Hepatocyte (in vitro differentiated cells): ENCODE data around the gene DDTL. TPM values are rescaled to one million over a fixed set of nuclear protein-coding genes. Genes with fewer than 3 reads are reported as not detected.

Experiments used
- DNase-seq: peaks from one replicate; pipeline ENCODE4 v3.0.0-alpha.2; 2016; ENCODE audit warnings: low spot score
- H2AFZ ChIP-seq: fragments of 200-600 bp; sonication (generic); 2 replicates; pipeline ENCODE4 v1.6.0; 2016; ENCODE audit warnings: antibody characterized with exemption, mild to moderate bottlenecking
- H3K27ac ChIP-seq: fragments of 200-600 bp; sonication (generic); 2 replicates; pipeline ENCODE4 v1.5.1; 2016; ENCODE audit warnings: mild to moderate bottlenecking
- H3K27me3 ChIP-seq: fragments of 200-600 bp; sonication (generic); 2 replicates; pipeline ENCODE4 v1.6.1; 2016
- H3K36me3 ChIP-seq: fragments of 200-600 bp; sonication (generic); replicated peaks from 2 replicates; pipeline ENCODE4 v1.5.1; 2016; ENCODE audit warnings: low read depth; ENCODE audit not compliant: insufficient read depth
- H3K4me1 ChIP-seq: fragments of 200-600 bp; sonication (generic); 2 replicates; pipeline ENCODE4 v1.5.1; 2016; ENCODE audit warnings: mild to moderate bottlenecking, moderate library complexity; ENCODE audit not compliant: insufficient read depth
- H3K4me2 ChIP-seq: fragments of 200-600 bp; sonication (generic); 2 replicates; pipeline ENCODE4 v1.6.0; 2016
- H3K4me3 ChIP-seq: fragments of 200-600 bp; sonication (generic); 2 replicates; pipeline ENCODE4 v1.5.1; 2016; ENCODE audit warnings: mild to moderate bottlenecking
- H3K79me2 ChIP-seq: fragments of 200-600 bp; sonication (generic); 2 replicates; pipeline ENCODE4 v1.6.0; 2017; ENCODE audit warnings: mild to moderate bottlenecking
- H3K9me2 ChIP-seq: fragments of 200-600 bp; sonication (generic); replicated peaks from 2 replicates; pipeline ENCODE4 v1.6.0; 2017; ENCODE audit warnings: mild to moderate bottlenecking; ENCODE audit not compliant: insufficient read depth
- H3K9me3 ChIP-seq: fragments of 200-600 bp; sonication (generic); 2 replicates; pipeline ENCODE4 v1.5.1; 2016; ENCODE audit warnings: low read depth, mild to moderate bottlenecking
- H4K20me1 ChIP-seq: fragments of 200-600 bp; sonication (generic); 2 replicates; pipeline ENCODE4 v1.6.0; 2016; ENCODE audit warnings: mild to moderate bottlenecking; ENCODE audit not compliant: insufficient read depth, poor library complexity, severe bottlenecking
- CTCF ChIP-seq: fragments of 200-600 bp; sonication (generic); IDR thresholded peaks from 2 replicates; pipeline ENCODE4 v1.5.1; 2016; ENCODE audit warnings: antibody characterized with exemption, mild to moderate bottlenecking; ENCODE audit not compliant: poor library complexity
- EZH2 ChIP-seq: fragments of 200-600 bp; sonication (generic); IDR thresholded peaks from 2 replicates; pipeline ENCODE4 v1.6.1; 2016; ENCODE audit warnings: antibody characterized with exemption, mild to moderate bottlenecking, borderline replicate concordance
- EZH2phosphoT487 ChIP-seq: fragments of 200-600 bp; sonication (generic); IDR thresholded peaks from one replicate; pipeline ENCODE4 v1.6.1; 2018; ENCODE audit warnings: antibody characterized with exemption, mild to moderate bottlenecking, low read depth, moderate library complexity; ENCODE audit not compliant: unreplicated experiment, severe bottlenecking
- WGBS: methylation state at CpG from one replicate; pipeline ENCODE4 v1.1.6; 2016; ENCODE audit warnings: low lambda C conversion rate; ENCODE audit errors: missing lambda C conversion rate; 5-methylcytosine and 5-hydroxymethylcytosine counted together
- polyA plus RNA-seq: library from polyadenylated mRNA; unstranded; fragments of >200 nt; fragmentation: Nextera tagmentation; extraction: Ambion mirVana; gene quantifications from 2 replicates; pipeline ENCODE4 v1.2.1, GENCODE V29; 2016
- total RNA-seq: library from RNA; depleted of rRNA; stranded (reverse); fragments of >200 nt; gene quantifications from 2 replicates; pipeline ENCODE4 v1.2.3, GENCODE V29; 2014

Gene DDTL
- total and polyA plus RNA-seq, 2 experiments from 2014 or later, result 4.7 TPM; not detected in 1

- H3K79me2 ChIP-seq, result peaks cover 15% of the 10 kb centered on the region
- no peak overlapping the region for H2AFZ ChIP-seq
- TF ChIP-seq CTCF (no peak), EZH2phosphoT487 (no peak), EZH2 (no peak)
- peaks cover 10% of the 10 kb centered on the region for H3K4me1 ChIP-seq
- H3K27me3 ChIP-seq, result no peaks in the 10 kb centered on the region
- no peak overlapping the region for H3K4me2 ChIP-seq
- no peaks in the 10 kb centered on the region for H3K36me3 ChIP-seq
- WGBS, result 96% methylated on average over 1 of the region's 1 CpG
- no peaks in the 10 kb centered on the region for H4K20me1 ChIP-seq
- no peak overlapping the region for H3K27ac ChIP-seq
- H3K9me3 ChIP-seq, result no peaks in the 10 kb centered on the region
- H3K9me2 ChIP-seq, result no peaks in the 10 kb centered on the region
- no peak overlapping the region for H3K4me3 ChIP-seq
- no peak for DNase-seq
Observed at GRCh38 chr22:24008022-24008283, 41.3 kb downstream of the DDTL start.

GRCh38 chr22:24008381-24009226 is 41.9 kb downstream of the DDTL start:
- H2AFZ ChIP-seq, result peak overlapping the region; percentile 32
- DNase-seq, result no peak
- peak overlapping the region; percentile 64 for H3K27ac ChIP-seq
- H3K27me3 ChIP-seq, result no peaks in the 10 kb centered on the region
- WGBS, result 78% methylated on average over 6 of the region's 6 CpGs
- H3K9me2 ChIP-seq, result no peaks in the 10 kb centered on the region
- TF ChIP-seq EZH2 (no peak), EZH2phosphoT487 (no peak), CTCF (no peak)
- H4K20me1 ChIP-seq, result no peaks in the 10 kb centered on the region
- peaks cover 12% of the 10 kb centered on the region for H3K4me1 ChIP-seq
- H3K36me3 ChIP-seq, result no peaks in the 10 kb centered on the region
- peaks cover 22% of the 10 kb centered on the region for H3K79me2 ChIP-seq
- no peaks in the 10 kb centered on the region for H3K9me3 ChIP-seq
- H3K4me2 ChIP-seq, result no peak overlapping the region
- no peak overlapping the region for H3K4me3 ChIP-seq

GRCh38 chr22:24009227-24010017 is 42.7 kb downstream of the DDTL start:
- Histone ChIP-seq H3K79me2 (peaks cover 30% of the 10 kb centered on the region), H3K9me2 (no peaks in the 10 kb centered on the region), H3K36me3 (no peaks in the 10 kb centered on the region), H3K4me1 (peaks cover 12% of the 10 kb centered on the region), H3K4me2 (no peak overlapping the region), H4K20me1 (no peaks in the 10 kb centered on the region), H3K9me3 (no peaks in the 10 kb centered on the region), H3K4me3 (no peak overlapping the region), H3K27ac (peak overlapping the region; percentile 64), H3K27me3 (no peaks in the 10 kb centered on the region), H2AFZ (peak overlapping the region; percentile 32)
- WGBS, result 76% methylated on average over 7 of the region's 7 CpGs
- no peak for DNase-seq
- TF ChIP-seq EZH2 (no peak), EZH2phosphoT487 (no peak), CTCF (no peak)
